Activated CD8-positive, alpha-beta T cell treated with anti-CD3 and anti-CD28 coated beads for 36 hours (primary cell): ENCODE measurements around the gene ASPSCR1. TPM values are rescaled to one million over a fixed set of nuclear protein-coding genes. Genes with fewer than 3 reads are reported as not detected.

Experiments used
- ATAC-seq: fragments of 200-7000 bp; cut with Tn5 transposase; one replicate; pipeline ENCODE4 v1.10.0; 2021; ENCODE audit warnings: mild to moderate bottlenecking, moderate library complexity
- CTCF ChIA-PET: fragments of 350-600 bp; sonication (Branson Sonifier 250); formaldehyde crosslinking; loops from one replicate; lab custom pipeline; 2021; ENCODE audit warnings: antibody characterized with exemption; lab: Charles Lee
- POLR2A ChIA-PET: fragments of 350-600 bp; sonication (Branson Sonifier 250); formaldehyde crosslinking; loops from one replicate; lab custom pipeline; 2021; ENCODE audit warnings: antibody characterized with exemption; lab: Charles Lee
- DNase-seq: peaks from one replicate; pipeline ENCODE4 v3.0.0-alpha.2; 2020
- H3K27ac Mint-ChIP-seq: one replicate; pipeline ENCODE4 v1.8.0; 2021; ENCODE audit warnings: mild to moderate bottlenecking, mixed read lengths
- H3K27me3 Mint-ChIP-seq: one replicate; pipeline ENCODE4 v1.8.0; 2021; ENCODE audit warnings: mixed read lengths
- H3K36me3 Mint-ChIP-seq: one replicate; pipeline ENCODE4 v1.8.0; 2021; ENCODE audit warnings: low read depth, mixed read lengths
- H3K4me1 Mint-ChIP-seq: one replicate; pipeline ENCODE4 v1.8.0; 2021; ENCODE audit warnings: low read depth, mixed read lengths
- H3K4me3 Mint-ChIP-seq: one replicate; pipeline ENCODE4 v1.8.0; 2021; ENCODE audit warnings: mild to moderate bottlenecking, moderate library complexity, mixed read lengths
- H3K9me3 Mint-ChIP-seq: one replicate; pipeline ENCODE4 v1.8.0; 2021; ENCODE audit warnings: mixed read lengths
- CTCF ChIP-seq: fragments of 200-600 bp; IDR thresholded peaks from one replicate; pipeline ENCODE4 v1.8.0; 2022; ENCODE audit warnings: antibody characterized with exemption, mild to moderate bottlenecking
- intact Hi-C: fragments of 100-400 bp; cut with micrococcal nuclease; formaldehyde crosslinking; loops from one replicate; pipeline ENCODE4 v1.10.0; 2022
- total RNA-seq, 2 experiments: library from RNA; stranded (reverse); gene quantifications; one replicate each; pipeline ENCODE4 v1.2.3, GENCODE V29; 2021

The ASPSCR1 gene
- total RNA-seq, 2 experiments from 2014 or later = 18.7 to 24.5 TPM

DNA sequence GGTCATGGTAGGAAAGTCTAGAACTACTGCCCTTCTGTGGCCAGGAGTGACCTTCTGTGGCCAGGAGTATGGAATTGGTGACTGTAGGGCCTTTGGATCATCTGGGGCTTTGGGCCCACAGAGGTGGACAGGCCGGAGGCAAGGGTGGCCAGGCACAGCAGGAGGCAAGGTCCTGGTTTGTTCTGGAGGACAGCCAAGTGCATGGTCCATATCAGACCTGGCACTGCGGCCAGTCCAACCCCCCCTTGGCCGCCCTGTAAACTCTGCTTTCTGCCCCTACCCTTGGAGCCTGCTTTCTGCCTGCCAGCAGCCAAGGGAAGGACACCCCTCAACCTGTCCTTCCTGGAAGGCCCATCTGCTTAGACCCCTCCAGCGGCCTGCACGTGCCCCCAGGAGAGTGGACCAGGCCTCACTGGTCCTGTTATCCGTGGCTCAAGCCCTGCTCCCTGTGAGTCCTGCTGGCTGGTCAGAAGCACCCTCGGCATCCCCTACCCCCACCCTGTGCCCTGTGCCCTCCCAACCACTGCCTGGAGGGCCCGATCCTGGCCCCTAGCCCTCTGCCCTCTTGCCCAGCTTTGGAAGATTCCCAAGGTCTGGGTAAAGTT lies 62.4 kb downstream of the ASPSCR1 start:
- H3K4me1 Mint-ChIP-seq = peaks cover 15% of the 10 kb centered on the region
- ChIA-PET CTCF (interaction anchor here (1.6 kb wide), 1 partner anchor 9 kb away, joined by 4 read pairs; no protein-coding TSS in a partner anchor), POLR2A (no interaction called here)
- no peaks in the 10 kb centered on the region for H3K27me3 Mint-ChIP-seq
- no peak for DNase-seq
- ATAC-seq = no peak
- no peak overlapping the region for H3K4me3 Mint-ChIP-seq
- no peaks in the 10 kb centered on the region for H3K9me3 Mint-ChIP-seq
- no peak overlapping the region for H3K27ac Mint-ChIP-seq
- H3K36me3 Mint-ChIP-seq = peaks cover 6% of the 10 kb centered on the region
- TF ChIP-seq CTCF = no peak
- intact Hi-C loops = no loop called here

GRCh38 chr17:82041144-82041814 lies 63.9 kb downstream of the ASPSCR1 start:
- H3K4me3 Mint-ChIP-seq = no peak overlapping the region
- ChIA-PET POLR2A (interaction anchor here (1.3 kb wide), 1 partner anchor 24 kb away, joined by 4 read pairs; no protein-coding TSS in a partner anchor), CTCF (interaction anchor here (1.1 to 1.6 kb wide), 2 partner anchors 11 to 12 kb away, joined by 3 to 4 read pairs; no protein-coding TSS in a partner anchor)
- TF ChIP-seq CTCF = no peak
- no peaks in the 10 kb centered on the region for H3K9me3 Mint-ChIP-seq
- ATAC-seq (no peak), DNase-seq (no peak)
- no peaks in the 10 kb centered on the region for H3K36me3 Mint-ChIP-seq
- intact Hi-C loops = no loop called here
- H3K27ac Mint-ChIP-seq = no peak overlapping the region
- H3K27me3 Mint-ChIP-seq = no peaks in the 10 kb centered on the region
- peaks cover 12% of the 10 kb centered on the region for H3K4me1 Mint-ChIP-seq

DNA sequence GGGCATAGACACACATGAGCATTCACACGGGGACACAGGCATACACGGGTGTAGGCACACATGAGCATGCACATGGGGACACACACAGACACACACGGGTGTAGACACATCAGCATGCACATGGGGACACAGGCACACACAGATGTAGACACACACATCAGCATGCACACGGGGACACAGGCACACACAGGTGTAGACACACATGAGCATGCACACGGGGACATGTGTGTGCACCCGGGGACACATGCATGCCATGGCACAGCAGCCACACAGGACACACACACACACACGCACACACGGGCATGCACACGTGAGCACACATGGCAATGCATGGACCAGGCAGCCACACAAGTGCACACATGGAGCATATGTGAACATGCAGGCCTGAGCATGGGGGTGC lies 65.2 kb downstream of the ASPSCR1 start:
- POLR2A ChIA-PET = interaction anchor here (1.8 kb wide), 1 partner anchor 17 kb away, joined by 4 read pairs; no protein-coding TSS in a partner anchor
- ATAC-seq = no peak

GRCh38 chr17:82043507-82043906 lies 66.1 kb downstream of the ASPSCR1 start:
- CTCF ChIA-PET = interaction anchor here (1.8 kb wide), 1 partner anchor 15 kb away, joined by 6 read pairs; no protein-coding TSS in a partner anchor
- no peak overlapping the region for H3K4me3 Mint-ChIP-seq
- DNase-seq = no peak

More for the DNA sequence above, 65.2 kb downstream of the ASPSCR1 start:
- no peaks in the 10 kb centered on the region for H3K36me3 Mint-ChIP-seq
- H3K9me3 Mint-ChIP-seq = no peaks in the 10 kb centered on the region
- no peak overlapping the region for H3K27ac Mint-ChIP-seq
- peaks cover 12% of the 10 kb centered on the region for H3K4me1 Mint-ChIP-seq
- H3K4me3 Mint-ChIP-seq = no peak overlapping the region
- TF ChIP-seq CTCF = no peak
- CTCF ChIA-PET = interaction anchor here (1.8 kb wide), 1 partner anchor 14 kb away, joined by 6 read pairs; no protein-coding TSS in a partner anchor
- intact Hi-C loops = no loop called here
- H3K27me3 Mint-ChIP-seq = no peaks in the 10 kb centered on the region
- DNase-seq = no peak

More at GRCh38 chr17:82043507-82043906, 66.1 kb downstream of the ASPSCR1 start:
- Mint-ChIP-seq H3K27me3 (no peaks in the 10 kb centered on the region), H3K27ac (no peak overlapping the region), H3K4me1 (peaks cover 7% of the 10 kb centered on the region), H3K36me3 (no peaks in the 10 kb centered on the region), H3K9me3 (no peaks in the 10 kb centered on the region)
- intact Hi-C loops = no loop called here
- POLR2A ChIA-PET = interaction anchor here (1.8 kb wide), 1 partner anchor 16 kb away, joined by 4 read pairs; no protein-coding TSS in a partner anchor
- TF ChIP-seq CTCF = no peak
- ATAC-seq = no peak
